ENCODE results near the gene MFAP5.
A peak's percentile ranks its signal among the peaks of the same experiment; 100 is the strongest.

The MFAP5 gene

DNA sequence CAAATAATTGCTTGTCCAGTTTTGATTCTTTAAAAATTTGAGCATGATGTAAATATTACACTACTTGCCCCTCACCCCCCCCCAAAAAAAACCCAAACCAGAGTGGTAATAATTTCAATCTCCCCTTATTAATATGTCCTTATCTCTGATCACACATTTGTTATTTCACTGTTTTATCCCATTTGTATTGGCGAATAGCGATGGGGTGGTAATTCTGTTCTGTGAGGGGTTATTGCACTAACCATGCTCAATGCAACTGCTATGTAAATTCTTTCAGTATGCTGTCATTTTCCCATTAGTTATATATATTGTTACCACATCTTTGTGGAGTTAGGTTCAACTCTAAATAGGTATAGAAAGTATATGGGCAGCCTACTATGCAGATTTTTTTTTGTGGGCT is 36.3 kb upstream of the MFAP5 start:
- DNase-seq = no peak
- Histone ChIP-seq H3K4me3 (peak overlapping the region; percentile 69 to 91), H3K27ac (peak overlapping the region; percentile 97 to 100), H3K27me3 (no peaks in the 10 kb centered on the region), H3K4me1 (peaks cover 0 to 43% (median 18%) of the 10 kb centered on the region in 4 donors), H3K36me3 (no peaks in the 10 kb centered on the region), H3K9me3 (no peaks in the 10 kb centered on the region)
- no peak for TF ChIP-seq CTCF (IDR thresholded peaks at IDR 0.05)
- intact Hi-C loops (cut with DNase I; ENCODE audit: low total_unique reads) = loop anchor here (10.0 kb wide), 1 partner anchor 1516 kb away; the partner anchor contains the start of gene GABARAPL1

- no peak for TF ChIP-seq CTCF (IDR thresholded peaks at IDR 0.05)
- Histone ChIP-seq H3K36me3 (no peaks in the 10 kb centered on the region), H3K27ac (peak overlapping the region; percentile 97 to 100), H3K27me3 (no peaks in the 10 kb centered on the region), H3K4me3 (peak overlapping the region; percentile 69 to 91), H3K9me3 (no peaks in the 10 kb centered on the region), H3K4me1 (peaks cover 0 to 37% (median 17%) of the 10 kb centered on the region in 4 donors)
- intact Hi-C loops (cut with DNase I; ENCODE audit: low total_unique reads) = loop anchor here (10.0 kb wide), 1 partner anchor 1517 kb away; the partner anchor contains the start of gene GABARAPL1
- DNase-seq = peak; percentile 74 to 87
Observed at GRCh38 chr12:8698132-8698851, 35.7 kb upstream of the MFAP5 start.

GRCh38 chr12:8697476-8698131 is 35.0 kb upstream of the MFAP5 start, which contains the start of gene RIMKLB:
RIMKLB (plus strand) TSS chr12:8697991; CDS start chr12:8713867, 15,876 bp downstream.
- no peaks in the 10 kb centered on the region for H3K9me3 ChIP-seq
- no peaks in the 10 kb centered on the region for H3K27me3 ChIP-seq
- peak; percentile 84 to 92 for DNase-seq
- no peak for TF ChIP-seq CTCF (IDR thresholded peaks at IDR 0.05)
- H3K4me3 ChIP-seq = peak within 1 kb of the TSS; percentile 69 to 91
- intact Hi-C loops (cut with DNase I; ENCODE audit: low total_unique reads) = loop anchor here (10.0 kb wide), 1 partner anchor 1517 kb away; the partner anchor contains the start of gene GABARAPL1
- peaks cover 0 to 35% (median 13%) of the 10 kb centered on the region in 4 donors for H3K4me1 ChIP-seq
- H3K36me3 ChIP-seq = no peaks in the 10 kb centered on the region
- H3K27ac ChIP-seq = peak within 1 kb of the TSS; percentile 97 to 100

DNA sequence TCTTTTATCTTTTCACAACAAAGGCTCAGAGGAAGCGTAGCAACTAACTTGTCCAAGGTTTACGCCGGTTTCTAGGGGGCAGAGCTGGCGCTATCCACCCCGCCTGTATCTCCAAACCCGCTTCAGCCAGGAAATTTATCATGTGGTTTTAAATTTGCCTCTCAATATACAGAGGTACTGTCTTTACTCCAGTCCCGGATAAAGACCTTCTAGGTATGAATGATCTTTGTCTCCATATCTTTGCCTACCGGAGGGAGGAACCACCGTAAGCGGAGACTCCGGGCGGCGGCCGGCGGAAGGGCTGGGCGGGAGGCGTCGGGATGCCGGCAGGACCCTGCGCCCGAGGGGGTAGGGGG is 34.5 kb upstream of the MFAP5 start:
- intact Hi-C loops (cut with DNase I; ENCODE audit: low total_unique reads) = loop anchor here (10.0 kb wide), 1 partner anchor 1518 kb away; the partner anchor contains the start of gene GABARAPL1
- H3K27ac ChIP-seq = peak overlapping the region; percentile 97 to 100
- H3K4me1 ChIP-seq = peaks cover 0 to 35% (median 16%) of the 10 kb centered on the region in 4 donors

More for the DNA sequence above, 34.5 kb upstream of the MFAP5 start:
- H3K36me3 ChIP-seq = no peaks in the 10 kb centered on the region
- peak overlapping the region; percentile 69 to 91 for H3K4me3 ChIP-seq
- no peak for DNase-seq
- no peaks in the 10 kb centered on the region for H3K27me3 ChIP-seq
- no peak for TF ChIP-seq CTCF (IDR thresholded peaks at IDR 0.05)
- no peaks in the 10 kb centered on the region for H3K9me3 ChIP-seq
